GM12878 (cell line): ENCODE results near the gene FOXD1.

Experiments used
- CHD1 ChIP-seq: IDR thresholded peaks from 2 replicates; pipeline ENCODE4 v1.6.1; 2012; ENCODE audit warnings: low read depth, low read length, improper control_type of control experiment
- CTCF ChIP-seq, 3 experiments: IDR thresholded peaks in 2 of 3; conservative IDR thresholded peaks in 1 of 3; 2 replicates each; pipeline ENCODE4 v1.5.1; 2011; ENCODE audit warnings: low read depth in 3 of 3, low read length in 3 of 3, mild to moderate bottlenecking in 3 of 3, control low read depth in 2 of 3, moderate library complexity in 2 of 3, inconsistent platforms in 1 of 3, mixed read lengths in 1 of 3; ENCODE audit not compliant: control insufficient read depth in 2 of 3, insufficient read depth in 1 of 3; ENCODE audit errors: extremely low read depth in 1 of 3
- DPF2 ChIP-seq: fragments of 450-650 bp; IDR thresholded peaks from 2 replicates; pipeline ENCODE4 v1.6.1; 2017; ENCODE audit warnings: mild to moderate bottlenecking
- FOS ChIP-seq: IDR thresholded peaks from 3 replicates; pipeline ENCODE4 v1.6.1; 2011; ENCODE audit warnings: borderline replicate concordance; ENCODE audit not compliant: insufficient read length; ENCODE audit errors: extremely low read depth
- NFIC ChIP-seq: IDR thresholded peaks from 2 replicates; pipeline ENCODE4 v1.6.1; 2012; ENCODE audit warnings: low read depth, mild to moderate bottlenecking, inconsistent platforms, low read length, moderate library complexity
- RFX5 ChIP-seq: IDR thresholded peaks from 2 replicates; pipeline ENCODE4 v1.6.1; 2011; ENCODE audit warnings: low read depth, low read length, improper control_type of control experiment
- SKIL ChIP-seq: fragments of 450-650 bp; IDR thresholded peaks from 2 replicates; pipeline ENCODE4 v1.6.1; 2017; ENCODE audit warnings: mild to moderate bottlenecking, low read depth, inconsistent platforms; ENCODE audit not compliant: poor library complexity, severe bottlenecking
- TARDBP ChIP-seq: IDR thresholded peaks from 2 replicates; pipeline ENCODE4 v1.6.1; 2016; ENCODE audit warnings: borderline replicate concordance
- YBX1 ChIP-seq: fragments of 450-650 bp; IDR thresholded peaks from 2 replicates; pipeline ENCODE4 v1.6.1; 2016; ENCODE audit warnings: antibody characterized with exemption
- ZSCAN29 ChIP-seq: fragments of 450-650 bp; IDR thresholded peaks from 2 replicates; pipeline ENCODE4 v1.6.1; 2017; ENCODE audit warnings: mild to moderate bottlenecking, moderate library complexity

- no peak for TF ChIP-seq CHD1
- no peak for TF ChIP-seq RFX5
- no peak for TF ChIP-seq ZSCAN29
- no peak for TF ChIP-seq SKIL
- TF ChIP-seq YBX1, result no peak
- TF ChIP-seq TARDBP, result no peak
- no peak for TF ChIP-seq DPF2
- TF ChIP-seq CTCF (IDR thresholded peaks at IDR 0.05 in 2 of 3, conservative IDR thresholded peaks at IDR 0.05 in 1 of 3; ENCODE audit: control insufficient read depth in 2 of 3, extremely low read depth in 1 of 3, insufficient read depth in 1 of 3, low read depth in 3 of 3, low read length in 3 of 3), result no peak
- no peak for TF ChIP-seq FOS
- TF ChIP-seq NFIC, result no peak
Measured at GRCh38 chr5:73450672-73451223, 2.2 kb upstream of the FOXD1 start.
